LNCaP clone FGC (cell line): Measurements from ENCODE around the gene NFIB.

Experiments used
- DNase-seq: peaks from one replicate; pipeline ENCODE4 v3.0.0-alpha.2; 2011; ENCODE audit warnings: low read depth
- H3K4me3 ChIP-seq: 2 replicates; pipeline ENCODE4 v1.5.1; 2011; ENCODE audit warnings: mild to moderate bottlenecking, low read depth, low read length, control low read depth
- CTCF ChIP-seq: IDR thresholded peaks from 2 replicates; pipeline ENCODE4 v1.5.1; 2012; ENCODE audit warnings: mild to moderate bottlenecking; ENCODE audit not compliant: control insufficient read depth, insufficient read depth; ENCODE audit errors: extremely low read depth

NFIB gene

GRCh38 chr9:14288433-14288832 lies 25.5 kb downstream of the NFIB start:
- no peak for DNase-seq

DNA sequence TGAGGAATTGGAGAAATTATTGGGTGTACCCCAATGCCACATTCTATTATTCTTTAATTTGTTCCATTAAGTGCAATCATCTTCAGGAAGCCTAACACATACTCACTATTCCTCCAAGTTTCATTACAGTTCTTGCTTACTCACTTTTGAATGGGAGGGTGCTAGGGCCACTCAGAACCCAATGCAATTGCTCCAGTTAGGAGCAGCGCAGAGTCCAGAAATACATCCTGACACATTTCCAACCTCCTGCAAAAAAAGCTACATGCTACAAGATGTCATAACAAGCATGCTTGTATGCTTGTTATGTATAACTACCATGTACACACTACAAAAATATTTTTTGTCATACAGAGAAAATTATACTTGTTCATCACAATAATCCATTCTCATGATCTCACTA lies 27.8 kb downstream of the NFIB start:
- DNase-seq, result no peak
- no peak for TF ChIP-seq CTCF
- no peak overlapping the region for H3K4me3 ChIP-seq

More at GRCh38 chr9:14288433-14288832, 25.5 kb downstream of the NFIB start:
- H3K4me3 ChIP-seq, result no peak overlapping the region
- TF ChIP-seq CTCF, result no peak

DNA sequence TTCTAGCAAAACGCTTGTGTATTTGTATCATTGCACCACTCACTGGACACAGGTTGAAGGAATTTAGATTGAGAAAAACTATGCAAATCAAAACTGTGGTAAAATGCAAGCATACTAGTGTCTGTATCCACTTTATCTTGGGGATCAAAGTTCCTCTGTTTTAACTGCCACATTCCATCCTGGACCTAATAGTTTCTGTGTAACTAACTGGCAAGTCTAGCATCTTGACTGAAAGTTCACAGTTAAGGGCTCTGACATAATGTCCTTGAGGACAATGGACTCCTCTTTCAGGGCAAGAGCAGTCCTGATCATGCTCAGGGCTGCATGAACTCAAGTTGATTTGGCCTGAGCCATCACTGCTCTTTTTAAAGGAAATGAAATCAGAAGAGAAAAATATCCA lies 30.7 kb downstream of the NFIB start:
- H3K4me3 ChIP-seq, result no peak overlapping the region
- no peak for TF ChIP-seq CTCF
- DNase-seq, result no peak

DNA sequence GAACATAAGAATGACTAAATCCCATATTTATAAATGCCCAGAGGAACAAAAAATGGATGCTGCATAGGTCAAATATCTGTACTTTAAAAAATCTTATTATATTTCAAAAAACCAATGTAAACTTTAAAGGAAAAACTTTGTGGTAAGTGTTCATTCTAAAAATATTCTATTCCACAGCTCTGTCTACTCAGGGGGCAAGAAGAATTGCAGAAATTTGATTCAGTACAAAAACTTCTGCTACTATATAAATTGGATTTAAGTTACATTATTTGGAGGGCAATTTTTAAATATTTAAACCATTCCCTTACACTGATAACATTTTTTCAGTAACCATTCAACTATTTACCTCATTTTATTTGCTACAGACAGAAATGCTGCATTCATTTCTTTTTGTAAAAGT lies 32.1 kb downstream of the NFIB start:
- no peak overlapping the region for H3K4me3 ChIP-seq
- no peak for DNase-seq

GRCh38 chr9:14281136-14281795 lies 32.7 kb downstream of the NFIB start:
- TF ChIP-seq CTCF, result no peak
- H3K4me3 ChIP-seq, result no peak overlapping the region
- no peak for DNase-seq

More for the DNA sequence above, 32.1 kb downstream of the NFIB start:
- TF ChIP-seq CTCF, result no peak

DNA sequence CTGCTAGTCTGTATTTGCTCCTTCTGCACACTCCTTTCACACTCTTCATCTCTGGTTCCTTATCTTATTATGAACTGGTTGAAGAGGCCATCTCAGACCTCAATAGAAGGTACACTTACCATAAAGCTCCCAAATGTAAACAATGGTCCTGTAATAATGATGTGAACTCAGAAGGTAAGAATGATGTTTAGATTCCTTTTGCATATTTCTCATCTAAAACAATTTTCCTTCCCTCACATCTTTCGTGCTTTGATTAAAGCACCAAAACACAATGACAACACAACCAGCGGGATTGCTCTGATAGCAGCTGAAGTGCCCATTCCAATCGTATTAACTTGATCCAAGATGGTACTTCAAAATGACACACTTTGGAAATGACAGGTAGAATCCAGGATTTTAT lies 34.3 kb downstream of the NFIB start:
- no peak overlapping the region for H3K4me3 ChIP-seq
- no peak for DNase-seq
- TF ChIP-seq CTCF, result no peak

- DNase-seq, result no peak
- no peak for TF ChIP-seq CTCF
- no peak overlapping the region for H3K4me3 ChIP-seq
Observed at GRCh38 chr9:14278291-14278721, 35.6 kb downstream of the NFIB start.
